Liver (tissue), 3 donors: ENCODE measurements around the gene GRK1.

Source experiments
- ATF3 ChIP-seq: IDR thresholded peaks from 2 replicates; pipeline ENCODE4 v1.6.1; 2016; ENCODE audit warnings: antibody characterized with exemption
- CTCF ChIP-seq: fragments of 150-350 bp; IDR thresholded peaks from 2 replicates; pipeline ENCODE4 v1.5.1; 2017; ENCODE audit warnings: improper control_type of control experiment, low read depth, low read length; ENCODE audit not compliant: missing input control
- RAD21 ChIP-seq, 2 donors: IDR thresholded peaks; 2 replicates each; pipeline ENCODE4 v1.6.1; 2016; ENCODE audit warnings: antibody characterized with exemption in 2 of 2, mild to moderate bottlenecking in 2 of 2
- donor health status: healthy.
- donor health status: healthy.

GRCh38 chr13:113759525-113760137 lies 92.6 kb downstream of the GRK1 start:
- no peak for TF ChIP-seq CTCF
- TF ChIP-seq RAD21 (IDR thresholded peaks at IDR 0.05), result no peak
- no peak for TF ChIP-seq ATF3
